Endometrium (tissue), 2 donors: ENCODE measurements around the gene NQO2.
"Not testable (repeated sequence)": the region's sequence is repeated elsewhere in the genome, so short reads cannot be mapped to it uniquely, and the experiment has no call there.

Experiments used
- FAIRE-seq: peaks from 2 replicates; lab custom pipeline; 2012; peaks lifted over from hg19 to GRCh38; lab: Jason Lieb, UNC
- donor health status: control.
- donor health status: control.

The NQO2 gene

GRCh38 chr6:3013901-3014674 is 14.4 kb downstream of the NQO2 start:
- no peak for FAIRE-seq

GRCh38 chr6:3014675-3015066 is 15.0 kb downstream of the NQO2 start:
- FAIRE-seq = no peak

GRCh38 chr6:3015144-3015543 is 15.4 kb downstream of the NQO2 start:
- FAIRE-seq = no peak

GRCh38 chr6:3016473-3017280 is 17.0 kb downstream of the NQO2 start:
- no peak for FAIRE-seq

- FAIRE-seq = no peak
These were observed 17.6 kb downstream of the NQO2 start for GRCh38 chr6:3017304-3017703.

- no peak for FAIRE-seq
These were observed 19.4 kb downstream of the NQO2 start for GRCh38 chr6:3019065-3019464.

- no peak for FAIRE-seq
These were observed 20.1 kb downstream of the NQO2 start for GRCh38 chr6:3019749-3020320.

- not testable (repeated sequence) for FAIRE-seq
These were observed 21.4 kb downstream of the NQO2 start for GRCh38 chr6:3020976-3021598.

- FAIRE-seq = no peak
These were observed 23.3 kb downstream of the NQO2 start for GRCh38 chr6:3022765-3023662.

GRCh38 chr6:3023663-3024483 is 24.2 kb downstream of the NQO2 start:
- FAIRE-seq = no peak

- no peak for FAIRE-seq
These were observed 27.3 kb downstream of the NQO2 start for GRCh38 chr6:3026791-3027626.

- not testable (repeated sequence) for FAIRE-seq
These were observed 28.5 kb downstream of the NQO2 start for GRCh38 chr6:3028156-3028555.

- no peak for FAIRE-seq
These were observed 32.4 kb downstream of the NQO2 start for GRCh38 chr6:3031857-3032640.

- FAIRE-seq = no peak
These were observed 33.3 kb downstream of the NQO2 start for GRCh38 chr6:3032986-3033385.

- FAIRE-seq = no peak
These were observed 34.0 kb downstream of the NQO2 start for GRCh38 chr6:3033652-3034051.

GRCh38 chr6:3035397-3035796 is 35.7 kb downstream of the NQO2 start:
- FAIRE-seq = no peak

- no peak for FAIRE-seq
These were observed 37.4 kb downstream of the NQO2 start for GRCh38 chr6:3036861-3037637.
